Fibroblast of upper back skin (primary cell): ENCODE data around the gene ANXA3.
"Not testable (repeated sequence)": the region's sequence is repeated elsewhere in the genome, so short reads cannot be mapped to it uniquely, and the experiment has no call there.

Experiments used
- DNase-seq: peaks from one replicate; pipeline ENCODE4 v3.0.0-alpha.2; 2013

The ANXA3 gene

DNA sequence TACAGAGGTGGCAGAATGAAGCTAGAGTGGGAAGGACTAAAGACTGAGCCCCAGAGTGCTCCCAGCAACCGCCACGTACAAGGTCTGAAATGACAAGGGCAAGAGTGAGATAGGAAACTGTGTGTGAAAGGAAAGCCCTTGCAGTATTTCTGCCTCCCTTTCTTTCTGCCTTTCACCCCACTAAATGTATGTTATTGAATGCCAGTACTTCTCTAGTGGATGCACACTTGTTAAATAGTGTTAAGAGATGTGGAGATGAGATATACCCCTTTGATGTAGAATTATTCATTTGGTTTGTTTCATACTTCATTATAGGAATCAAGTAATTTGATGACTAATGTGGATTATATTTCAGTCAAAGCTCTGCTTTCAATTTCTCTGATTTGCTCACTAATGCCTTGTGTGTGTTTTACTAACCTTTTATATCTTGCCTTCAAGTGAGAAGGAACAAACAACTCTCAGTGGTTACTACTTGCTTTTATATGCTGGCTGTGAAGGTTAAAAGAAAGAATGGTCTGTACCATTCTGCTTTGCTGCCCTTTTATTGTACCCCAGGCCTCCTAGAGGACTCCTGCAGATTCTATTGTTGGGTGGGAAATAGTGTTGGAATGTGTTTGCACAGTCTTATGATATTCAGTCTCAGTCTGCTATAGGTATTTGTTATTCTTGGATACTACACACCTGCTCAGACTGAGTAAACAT is 8.0 kb upstream of the ANXA3 start:
- no peak for DNase-seq

DNA sequence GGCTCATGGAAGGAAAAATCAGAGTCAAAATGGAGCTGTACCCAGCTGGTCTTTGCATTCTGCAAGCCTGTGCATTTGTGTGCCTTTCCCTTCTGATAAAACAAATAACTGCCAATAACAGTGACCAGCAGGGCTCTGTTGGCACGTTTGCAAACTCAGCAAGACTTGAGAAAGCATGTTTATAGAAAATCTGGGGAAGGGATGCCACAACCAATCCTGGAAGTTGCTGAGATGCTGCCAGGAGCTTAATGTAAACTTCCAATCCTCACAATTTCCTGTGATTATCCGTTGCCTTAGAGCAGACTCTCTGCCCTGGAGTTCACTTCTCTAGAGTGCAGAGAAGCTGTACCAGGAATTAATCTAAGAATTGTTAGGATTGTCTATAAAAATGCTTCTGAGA is 6.9 kb upstream of the ANXA3 start:
- DNase-seq: no peak

DNA sequence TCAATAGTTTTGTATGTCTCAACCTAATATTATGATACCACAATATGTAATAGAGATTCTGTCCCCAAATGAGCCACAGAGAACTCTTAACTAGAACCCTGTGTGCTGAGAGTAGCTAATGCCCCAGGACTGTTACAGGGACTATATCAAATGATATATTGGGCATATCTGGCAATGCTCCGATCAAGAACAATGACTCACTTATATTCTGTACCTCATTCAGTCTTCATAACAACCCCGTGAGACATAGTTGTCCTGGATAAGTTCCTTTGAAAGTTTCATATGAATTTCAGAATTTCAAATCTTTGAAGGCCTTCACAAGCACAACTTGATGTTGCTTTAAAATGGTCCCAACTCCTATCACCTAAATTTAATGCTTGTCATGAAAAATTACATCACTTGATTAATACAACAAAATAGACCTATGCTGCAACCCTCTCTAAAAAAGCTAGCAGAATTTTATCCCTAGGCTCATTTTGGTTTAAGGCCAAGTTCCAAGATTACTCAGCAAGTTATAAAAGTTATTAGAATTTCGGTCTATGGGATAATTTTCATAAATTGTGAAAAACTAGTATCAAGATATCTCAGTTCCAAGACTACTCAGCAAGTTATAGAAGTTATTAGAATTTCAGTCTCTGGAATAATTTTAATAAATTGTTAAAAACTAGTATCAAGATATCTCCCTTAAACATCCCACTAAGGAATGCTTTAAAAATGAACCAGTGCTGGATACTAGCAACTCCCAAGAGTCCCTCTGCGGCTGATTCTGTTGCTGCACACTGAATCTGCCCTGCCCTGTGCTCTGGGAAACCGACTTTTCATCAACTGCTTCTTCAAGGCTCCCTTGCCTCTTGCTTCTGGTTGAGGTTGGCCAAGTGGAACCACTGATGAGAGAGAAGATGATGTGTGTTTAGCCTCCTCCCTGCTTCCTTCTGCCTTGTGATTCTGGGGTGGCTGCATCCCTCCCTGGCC is 6.0 kb upstream of the ANXA3 start:
- DNase-seq: peak; percentile 44

DNA sequence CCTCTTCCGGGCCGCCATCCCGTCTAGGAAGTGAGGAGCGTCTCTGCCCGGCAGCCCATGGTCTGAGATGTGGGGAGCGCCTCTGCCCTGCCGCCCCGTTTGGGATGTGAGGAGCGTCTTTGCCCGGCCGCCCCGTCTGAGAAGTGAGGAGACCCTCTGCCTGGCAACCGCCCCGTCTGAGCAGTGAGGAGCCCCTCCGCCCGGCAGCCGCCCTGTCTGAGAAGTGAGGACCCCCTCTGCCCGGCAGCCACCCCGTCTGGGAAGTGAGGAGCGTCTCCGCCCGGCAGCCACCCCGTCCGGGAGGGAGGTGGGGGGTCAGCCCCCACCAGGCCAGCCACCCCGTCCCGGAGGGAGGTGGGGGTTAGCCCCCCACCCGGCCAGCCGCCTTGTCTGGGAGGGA is 3.7 kb upstream of the ANXA3 start:
- not testable (repeated sequence) for DNase-seq

DNA sequence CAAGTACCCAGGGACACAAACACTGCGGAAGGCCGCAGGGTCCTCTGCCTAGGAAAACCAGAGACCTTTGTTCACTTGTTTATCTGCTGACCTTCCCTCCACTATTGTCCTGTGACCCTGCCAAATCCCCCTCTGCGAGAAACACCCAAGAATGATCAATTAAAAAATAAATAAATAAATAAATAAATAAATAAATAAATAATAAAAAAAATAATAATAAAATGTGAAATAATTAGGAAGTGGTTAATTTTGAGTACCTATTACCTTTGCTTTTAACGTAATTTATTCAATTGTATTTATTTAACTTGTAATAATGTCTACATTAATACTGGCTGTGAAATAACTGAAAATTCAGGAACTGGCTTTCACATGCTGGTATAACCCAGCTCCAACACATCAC is 2.7 kb upstream of the ANXA3 start:
- not testable (repeated sequence) for DNase-seq

DNA sequence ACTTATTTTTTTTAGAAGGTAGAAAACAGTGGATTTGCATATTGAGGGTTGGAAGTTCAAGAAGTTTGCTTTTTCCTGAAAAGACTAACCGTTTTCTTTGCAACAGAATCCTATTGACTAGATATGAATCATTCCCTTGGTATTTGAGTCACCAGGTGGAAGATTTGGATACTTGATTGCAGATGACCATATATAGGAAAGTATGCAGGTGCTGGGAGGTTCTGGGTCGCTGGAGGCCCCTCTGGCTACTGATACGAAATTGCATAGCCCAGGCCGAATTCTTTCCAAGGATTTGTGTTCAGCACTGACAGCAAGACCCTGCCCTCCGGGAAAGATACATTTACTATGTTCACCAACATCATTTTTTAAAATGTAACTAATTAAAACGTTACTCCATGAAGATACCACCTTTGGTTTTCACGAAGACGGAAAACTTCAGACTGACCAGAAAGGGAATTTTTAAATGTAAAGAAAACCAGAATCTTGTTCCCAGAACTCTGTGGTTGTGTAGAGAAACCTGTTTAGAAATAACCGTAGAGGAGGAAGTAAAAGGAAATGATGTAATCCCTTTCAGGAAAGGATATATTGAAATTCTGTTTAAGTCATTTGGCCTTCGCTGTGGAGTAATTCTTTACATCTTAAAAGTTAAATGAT is 946 bp downstream of the ANXA3 start:
- peak; percentile 59 for DNase-seq

DNA sequence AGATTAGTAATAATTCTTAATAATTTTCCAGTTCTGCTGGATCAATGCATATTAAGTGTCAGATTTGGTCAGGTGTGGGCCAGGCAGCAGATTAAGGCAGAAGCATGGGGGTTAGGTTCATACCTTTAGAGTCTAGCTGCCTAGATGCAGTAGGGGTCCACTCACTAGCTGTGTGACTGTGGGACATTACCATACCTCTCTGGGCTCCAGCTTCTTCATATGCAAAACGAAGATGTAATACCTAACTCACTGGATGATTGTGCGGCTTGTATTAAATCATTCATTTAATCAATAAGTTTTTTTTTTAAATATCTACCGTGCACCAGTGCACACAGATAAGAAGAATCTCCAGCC is 1.4 kb downstream of the ANXA3 start:
- no peak for DNase-seq

DNA sequence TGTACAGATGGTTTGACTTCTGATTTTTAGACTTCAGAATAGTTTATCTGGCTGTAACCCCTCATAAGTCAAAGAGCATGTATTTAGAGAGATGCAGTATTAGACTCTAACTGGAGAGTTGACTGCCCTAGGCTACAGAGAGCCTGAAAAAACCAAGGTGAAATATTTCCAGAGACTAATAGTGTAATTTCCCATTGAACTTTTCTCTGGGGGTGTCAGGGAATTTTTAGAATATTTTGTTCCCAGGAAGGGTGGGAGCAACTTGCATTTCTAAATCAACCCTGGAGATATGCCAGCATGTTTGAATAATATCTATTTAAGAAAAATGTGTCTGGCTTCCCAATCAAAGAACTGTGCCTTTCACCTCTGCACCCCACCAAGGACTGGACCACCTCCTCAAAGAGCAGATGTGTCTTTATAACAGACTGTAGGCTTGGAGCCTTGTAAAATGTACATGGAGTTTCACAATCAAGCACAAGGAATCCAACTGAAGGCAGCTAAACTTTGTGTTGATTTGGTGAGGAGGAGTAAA is 2.0 kb downstream of the ANXA3 start:
- peak; percentile 32 for DNase-seq

DNA sequence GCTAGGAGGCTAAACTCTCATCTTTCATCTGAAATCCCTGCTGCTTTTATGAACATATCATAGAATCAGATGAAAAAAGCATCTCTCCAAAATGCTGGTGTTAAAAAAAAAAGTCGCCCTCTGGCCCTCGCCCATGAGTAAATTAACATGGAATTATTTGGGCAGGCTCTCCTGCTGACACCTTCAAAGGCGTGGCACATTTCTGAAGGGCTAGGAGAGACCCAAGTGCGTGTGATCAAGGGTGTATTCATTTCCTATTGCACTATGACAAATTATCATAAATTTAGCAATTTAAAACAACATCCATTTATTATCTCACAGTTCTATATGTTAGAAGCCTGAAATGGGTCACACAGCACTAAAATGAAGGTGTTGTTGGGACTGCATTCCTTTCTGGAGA is 5.1 kb downstream of the ANXA3 start:
- DNase-seq: no peak

DNA sequence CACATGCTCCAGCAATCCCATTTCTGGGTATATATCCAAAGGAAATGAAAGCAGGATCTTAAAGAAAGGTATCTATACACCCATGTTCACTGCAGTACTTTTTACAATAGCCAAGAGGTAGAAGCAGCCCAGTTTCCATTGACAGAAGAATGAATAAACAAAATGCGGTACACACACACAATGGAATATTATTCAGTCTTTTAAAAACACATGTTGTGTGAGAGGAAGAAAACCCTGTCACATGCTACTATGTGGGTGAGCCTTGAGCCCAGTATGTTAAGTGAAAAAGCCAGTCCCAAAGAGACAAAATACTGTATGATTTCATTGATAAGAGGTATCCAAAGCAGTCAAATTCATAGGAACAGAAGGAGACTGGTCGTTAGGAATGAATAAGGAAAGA is 6.3 kb downstream of the ANXA3 start:
- DNase-seq: no peak

DNA sequence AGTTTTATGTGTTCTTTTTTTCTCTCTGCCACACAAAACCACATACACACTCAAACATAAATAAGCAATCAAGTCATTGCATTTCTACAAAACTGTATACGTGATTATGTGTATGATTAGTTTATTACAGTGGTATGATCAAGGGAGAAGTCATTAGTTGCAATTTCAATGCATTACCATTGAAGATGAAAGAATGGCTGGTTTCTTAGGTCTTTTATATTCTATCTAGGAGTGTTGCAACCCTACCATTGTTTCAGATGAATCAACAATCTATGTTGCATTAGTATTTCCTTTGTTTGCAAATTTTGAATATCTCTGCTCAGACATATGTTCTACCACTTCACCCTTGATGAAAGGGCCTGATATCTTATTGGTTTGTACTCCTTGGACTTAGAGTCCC is 6.8 kb downstream of the ANXA3 start:
- no peak for DNase-seq

DNA sequence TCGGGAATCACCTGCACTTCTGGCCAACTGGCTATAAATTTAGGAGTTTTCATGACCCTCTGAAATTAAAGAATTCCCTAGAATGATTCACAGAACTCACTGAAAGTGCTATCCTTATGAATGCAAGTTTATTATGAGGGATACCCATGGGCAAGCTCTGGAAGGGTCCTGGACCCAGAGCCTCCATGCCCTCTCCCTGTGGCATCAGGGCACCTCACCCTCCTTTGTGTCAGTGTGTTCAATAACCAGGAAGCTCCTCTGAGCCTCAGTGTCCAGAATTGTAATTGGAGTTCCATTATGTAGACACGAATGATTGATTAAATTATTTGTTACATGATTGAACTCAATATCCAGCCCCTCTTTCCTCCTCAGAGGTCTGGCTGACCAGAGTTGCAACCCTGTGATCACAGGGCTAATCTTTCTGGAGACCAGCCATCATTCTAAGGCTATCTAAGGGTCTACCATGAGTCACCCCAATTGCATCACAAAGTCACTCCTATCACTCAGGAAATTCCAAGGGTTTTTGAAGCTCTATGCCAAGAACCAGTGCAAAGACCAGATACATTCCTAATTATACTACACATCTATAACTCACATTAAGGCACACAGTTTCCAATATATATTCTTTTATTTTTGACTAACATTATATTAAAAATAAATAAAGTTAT is 8.9 kb downstream of the ANXA3 start:
- DNase-seq: peak; percentile 92

DNA sequence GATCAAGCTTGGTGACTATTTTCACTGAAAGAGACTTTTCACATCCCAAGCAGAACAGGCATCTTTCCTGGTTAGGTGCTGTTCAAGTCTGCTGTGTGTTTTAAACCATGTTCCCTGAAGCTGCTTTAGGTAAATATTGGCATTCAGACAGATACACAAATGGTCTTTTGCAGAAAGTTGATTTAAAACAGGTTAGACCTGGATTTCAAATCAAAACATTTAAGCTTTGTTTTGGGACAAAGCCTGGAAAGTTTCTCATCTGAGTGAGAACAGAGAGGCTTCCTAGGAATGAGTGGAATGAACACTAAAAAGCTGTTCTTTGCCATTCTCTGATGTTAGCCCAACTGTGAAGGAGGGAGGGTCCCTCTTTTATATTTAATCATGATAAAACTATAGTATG is 10.1 kb downstream of the ANXA3 start:
- DNase-seq: peak; percentile 60

DNA sequence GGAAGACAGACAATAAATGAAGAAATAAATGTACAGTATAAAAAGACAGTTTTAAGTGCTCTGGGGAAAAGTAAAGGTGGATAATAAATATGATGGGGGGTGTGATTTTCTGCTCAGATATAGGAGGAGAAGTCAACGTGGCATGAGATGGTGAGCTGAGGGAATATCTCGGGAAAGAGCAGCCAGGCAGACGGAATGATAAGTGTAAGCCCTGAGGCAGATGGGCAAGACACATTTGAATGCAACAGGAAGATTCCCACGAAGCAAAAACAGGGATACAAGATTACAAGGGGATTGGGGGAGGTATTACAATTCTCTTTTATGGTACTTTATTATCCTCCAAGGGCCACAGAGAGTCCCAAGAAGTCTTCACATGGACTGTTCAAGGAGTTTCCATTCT is 11.1 kb downstream of the ANXA3 start:
- no peak for DNase-seq

DNA sequence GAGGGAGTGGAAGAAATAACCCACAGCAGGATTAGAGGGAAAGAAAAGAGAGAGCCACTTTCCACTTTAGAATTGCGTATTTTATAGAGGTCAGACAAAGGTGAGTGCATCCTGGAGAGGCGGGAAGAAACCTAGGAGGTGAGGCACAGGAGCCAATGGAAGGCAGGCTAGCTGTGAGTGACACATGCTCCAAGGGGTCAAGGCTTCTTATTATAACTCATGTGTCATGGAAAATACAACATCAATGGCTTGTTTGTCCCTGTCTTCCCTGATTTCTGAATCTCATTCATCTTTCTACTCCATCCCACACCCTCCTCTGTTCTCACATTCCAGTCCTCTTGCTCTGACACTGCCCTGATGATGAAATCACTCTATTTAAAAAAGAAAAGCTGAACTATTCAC is 14.4 kb downstream of the ANXA3 start:
- peak; percentile 70 for DNase-seq

DNA sequence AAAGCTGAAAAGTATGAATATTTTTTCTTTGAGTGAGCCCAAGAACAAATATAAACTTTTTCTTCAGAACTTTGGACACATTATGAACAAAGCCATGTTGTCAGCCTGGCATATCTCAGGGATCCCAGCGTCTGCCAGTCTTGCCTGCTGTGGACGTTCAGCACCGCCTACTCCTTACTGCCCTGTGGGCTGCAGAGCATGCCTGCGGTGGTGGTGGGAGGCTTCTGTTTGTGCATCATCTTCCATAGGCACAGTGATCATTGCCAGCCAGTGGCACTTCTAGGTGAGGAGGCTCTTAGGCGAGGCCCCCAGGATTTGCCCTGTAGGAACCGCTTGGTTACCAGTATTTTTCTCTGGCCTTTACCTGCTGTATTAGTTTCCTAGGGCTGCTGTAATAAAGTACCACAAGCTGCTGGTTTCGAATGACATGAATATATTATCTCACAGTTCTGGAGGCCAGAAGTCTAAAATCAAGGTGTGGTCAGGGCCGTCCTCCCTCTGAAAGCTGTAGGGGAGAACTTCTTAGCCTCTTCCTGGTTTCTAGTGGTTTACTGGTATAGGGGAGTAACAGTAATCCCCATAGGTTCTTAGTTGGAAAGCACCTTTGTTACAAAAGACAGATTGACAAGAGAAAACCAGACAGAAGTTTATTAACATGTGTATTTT is 15.4 kb downstream of the ANXA3 start:
- no peak for DNase-seq

DNA sequence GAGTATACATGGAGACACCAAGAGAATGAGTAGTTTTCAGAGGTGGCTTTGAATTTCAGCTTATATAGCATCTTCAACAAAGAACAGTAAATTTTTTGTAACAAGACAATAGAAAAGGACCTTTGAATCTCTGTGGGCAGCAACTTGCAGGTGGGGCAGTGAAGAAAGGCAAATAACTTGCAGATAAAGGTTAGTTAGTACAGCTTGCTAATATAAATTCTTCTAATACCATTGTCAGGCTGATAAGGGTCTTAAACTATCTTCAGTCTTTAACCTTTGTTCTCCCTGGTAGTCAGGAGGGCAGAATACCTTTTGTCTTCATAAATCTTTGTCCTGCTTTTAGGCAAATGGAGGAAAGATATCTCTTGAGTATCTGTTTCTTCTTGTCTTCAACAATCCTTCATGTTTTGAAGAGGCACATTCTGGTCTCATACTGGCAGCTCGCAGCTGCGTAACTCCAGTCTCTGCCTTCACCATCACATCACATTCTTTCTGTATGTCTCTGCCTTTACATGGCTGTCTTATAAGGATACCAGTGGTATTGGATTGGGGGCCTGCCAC is 16.0 kb downstream of the ANXA3 start:
- no peak for DNase-seq

DNA sequence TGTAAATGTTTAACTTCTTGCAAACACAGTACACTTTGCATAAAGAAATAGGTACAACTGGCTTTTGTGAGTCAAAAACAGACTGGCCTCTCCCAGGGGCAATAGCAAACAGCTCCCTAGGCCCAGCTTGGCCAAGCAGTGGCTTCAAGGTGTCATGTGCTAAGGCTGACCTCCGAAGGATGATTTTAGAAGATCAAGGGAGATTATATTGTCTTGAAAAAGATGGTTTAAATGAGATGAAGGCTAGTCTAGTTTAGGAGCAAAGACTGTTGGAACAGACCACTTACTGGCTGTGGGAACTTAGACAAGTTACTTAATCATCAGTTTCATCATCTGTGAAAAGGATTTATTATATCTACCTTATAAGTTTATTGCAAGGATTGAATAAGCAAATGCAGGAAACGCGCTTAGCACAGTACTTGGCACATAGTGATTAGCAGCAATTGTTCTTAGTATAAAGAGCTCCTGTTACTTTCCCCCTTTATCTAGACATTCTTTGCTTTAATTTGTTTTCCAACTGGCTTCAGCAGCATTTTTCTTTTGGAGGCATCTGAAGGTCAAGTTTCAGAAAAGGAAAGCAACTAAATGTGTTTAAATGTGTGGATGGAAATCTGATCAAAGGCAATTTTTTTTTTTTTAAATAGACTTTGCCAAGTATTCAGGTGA is 17.2 kb downstream of the ANXA3 start:
- no peak for DNase-seq

DNA sequence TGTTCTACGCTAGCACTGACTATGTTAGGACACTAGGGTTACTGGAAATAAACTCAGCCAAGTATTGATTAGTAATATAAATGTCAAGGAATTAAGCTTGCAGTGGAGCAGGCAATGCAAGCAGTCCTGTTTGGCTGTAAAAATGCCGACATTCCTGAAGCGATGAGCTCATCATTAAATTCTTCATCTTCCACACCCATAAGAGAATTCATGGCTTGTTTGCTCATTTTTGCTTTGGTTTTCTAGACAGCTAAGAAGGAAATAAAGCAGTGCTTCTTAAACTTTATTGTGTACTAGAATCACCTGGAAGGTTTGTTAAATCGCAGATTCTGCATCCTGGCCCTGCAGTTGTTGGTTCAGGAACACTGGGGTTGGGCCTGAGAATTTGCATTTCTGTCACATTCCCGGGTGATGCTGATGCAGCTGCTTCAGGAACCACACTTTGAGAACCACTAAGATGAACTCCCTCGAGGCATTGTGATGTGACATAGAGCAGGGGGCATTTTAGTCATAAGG is 17.8 kb downstream of the ANXA3 start:
- peak; percentile 87 for DNase-seq

DNA sequence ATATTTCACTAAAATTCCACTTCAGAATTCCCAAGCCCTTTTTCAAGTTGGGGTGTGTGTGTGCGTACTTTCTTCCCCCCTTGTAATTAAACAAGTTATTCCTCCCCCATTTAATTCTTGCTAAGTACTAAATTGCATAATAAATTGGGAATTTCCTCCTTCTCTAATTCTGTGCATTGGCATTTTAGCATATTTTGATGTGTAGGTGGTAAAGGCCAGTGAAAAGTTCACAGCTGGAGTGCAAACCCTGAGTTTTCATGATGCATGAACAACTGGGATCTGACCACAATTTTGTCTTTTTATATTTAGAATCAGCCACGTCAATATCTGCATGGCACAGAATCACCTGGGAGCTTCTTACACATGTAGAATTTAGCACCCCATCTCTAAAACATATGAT is 18.5 kb downstream of the ANXA3 start:
- no peak for DNase-seq

DNA sequence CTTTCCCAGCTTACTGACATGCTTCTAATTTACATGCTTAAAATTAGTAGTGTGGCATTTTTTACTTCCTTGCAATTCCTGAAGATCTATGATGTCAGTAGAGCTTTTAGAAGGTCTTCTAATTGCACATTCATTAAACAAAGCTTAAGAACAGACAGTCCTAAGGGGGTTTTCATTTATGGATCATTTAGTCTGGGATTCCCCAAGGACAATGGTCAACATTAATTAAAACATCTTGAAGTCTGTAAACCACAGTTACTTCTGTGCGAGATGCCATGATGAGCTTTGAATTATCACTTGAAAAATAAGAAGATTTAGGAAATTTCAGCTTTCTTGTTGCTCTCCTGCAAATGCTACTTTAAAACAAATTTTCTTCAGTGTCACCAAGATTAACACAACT is 20.2 kb downstream of the ANXA3 start:
- no peak for DNase-seq
